SU-DHL-6 (cell line): ENCODE data around the gene RNF6.

Experiments used
- CTCF ChIP-seq: fragments of 200-600 bp; sonication (generic); IDR thresholded peaks from one replicate; pipeline ENCODE4 v1.5.1; 2017; ENCODE audit warnings: antibody characterized with exemption, mild to moderate bottlenecking, low read length, moderate library complexity; ENCODE audit not compliant: insufficient read depth, poor library complexity, severe bottlenecking
- EZH2phosphoT487 ChIP-seq: fragments of 200-600 bp; sonication (generic), shearing (Covaris generic); conservative IDR thresholded peaks from 2 replicates; pipeline ENCODE4 v1.6.1; 2018; ENCODE audit warnings: mild to moderate bottlenecking, antibody characterized with exemption, low read length, moderate library complexity, mixed read lengths

- TF ChIP-seq CTCF (no peak), EZH2phosphoT487 (no peak)
Measured at GRCh38 chr13:26227166-26227971, 5.3 kb upstream of the RNF6 start.
